ENCODE results near the gene FGF14.

- TF ChIP-seq CTCF (IDR thresholded peaks at IDR 0.05) (no peak), POLR2A (IDR thresholded peaks at IDR 0.05) (no peak)
Measured at GRCh38 chr13:102227741-102228140, 174.1 kb downstream of the FGF14 start.
